Stimulated activated CD8-positive, alpha-beta memory T cell treated with anti-CD3 and anti-CD28 coated beads, Interleukin-7, amount 100 ng/mL, for 24 hours (primary cell): ENCODE data around the gene GTPBP4.

Experiments used
- DNase-seq: peaks from one replicate; pipeline ENCODE4 v3.0.0-alpha.2; 2020; ENCODE audit warnings: low read depth

The GTPBP4 gene

DNA sequence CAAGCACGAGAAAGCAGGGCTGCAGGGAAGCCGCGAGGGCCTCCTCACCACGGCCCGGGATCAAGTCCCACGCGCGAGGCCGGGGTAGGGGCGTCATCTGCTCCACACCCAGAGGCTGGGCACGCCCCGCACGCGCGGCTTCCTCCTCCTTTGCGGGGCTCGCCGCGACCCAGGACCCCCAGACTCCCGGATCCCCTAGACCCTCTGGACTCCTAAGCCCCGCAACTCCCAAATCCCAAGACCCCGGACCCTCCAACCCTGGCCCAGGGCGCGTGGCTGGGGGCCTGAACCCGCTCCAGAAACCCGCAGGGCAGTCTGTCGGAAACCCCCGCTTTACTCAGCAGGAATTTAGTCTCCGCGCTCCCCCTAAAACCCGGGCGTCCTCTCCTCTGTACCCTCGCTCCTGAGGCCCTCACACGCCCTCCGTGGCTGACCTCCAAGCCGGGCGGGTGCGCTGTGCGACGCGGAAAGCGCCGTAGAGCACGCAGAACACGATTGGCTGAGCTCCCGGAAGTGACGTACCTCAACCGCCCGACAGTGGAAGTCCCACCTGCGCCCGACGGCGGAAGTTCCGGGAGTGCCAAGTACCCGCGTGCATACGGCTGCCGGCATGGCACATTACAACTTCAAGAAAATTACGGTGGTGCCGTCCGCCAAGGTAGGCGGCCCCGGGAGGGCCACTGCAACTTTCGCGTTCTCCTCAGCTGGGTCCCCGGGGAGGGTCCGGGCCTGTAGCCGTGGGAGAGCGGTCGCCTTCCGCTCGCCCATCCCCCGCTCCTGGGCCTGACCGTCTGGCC lies at the start of gene GTPBP4:
TSS of gene GTPBP4 (plus strand) at position 565 of the 797 bp plus-strand sequence. CDS start at position 611, 46 bp downstream.
- peak; percentile 95 for DNase-seq

DNA sequence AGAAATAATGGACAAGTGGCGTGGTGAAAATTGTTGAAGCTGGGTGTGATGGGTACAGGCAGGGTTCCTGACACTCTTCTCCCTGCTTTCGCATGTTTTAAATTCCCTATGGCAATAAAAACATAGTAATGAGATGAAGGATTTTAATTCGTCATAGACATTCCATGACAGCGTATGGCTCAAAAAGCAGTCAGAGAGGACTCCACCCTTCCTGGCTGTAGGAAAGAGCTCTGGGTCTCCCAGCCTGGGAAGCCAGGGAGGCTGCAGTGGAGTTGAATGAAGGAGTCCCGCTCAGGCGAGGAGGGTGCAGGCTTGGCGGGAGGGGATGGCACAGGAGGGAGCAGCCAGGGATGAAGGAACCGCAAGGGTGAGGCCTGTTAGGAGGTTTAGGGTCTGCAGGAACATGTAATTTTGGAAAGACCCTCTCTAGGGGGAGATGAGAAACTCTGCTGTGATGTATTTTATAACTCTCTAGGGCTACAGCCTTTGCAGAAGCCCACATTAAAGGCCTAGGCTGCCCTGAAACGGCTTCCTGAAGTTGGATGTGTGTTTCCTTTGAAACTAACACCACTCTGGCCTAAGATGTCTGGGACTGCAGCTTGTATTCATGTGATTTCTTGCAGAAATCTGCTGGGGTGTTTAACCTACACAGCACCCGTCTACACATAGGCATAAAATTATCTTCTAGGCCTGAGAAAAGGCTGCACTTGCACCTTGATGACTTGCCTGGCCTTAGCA lies 49.1 kb upstream of the GTPBP4 start:
- no peak for DNase-seq

DNA sequence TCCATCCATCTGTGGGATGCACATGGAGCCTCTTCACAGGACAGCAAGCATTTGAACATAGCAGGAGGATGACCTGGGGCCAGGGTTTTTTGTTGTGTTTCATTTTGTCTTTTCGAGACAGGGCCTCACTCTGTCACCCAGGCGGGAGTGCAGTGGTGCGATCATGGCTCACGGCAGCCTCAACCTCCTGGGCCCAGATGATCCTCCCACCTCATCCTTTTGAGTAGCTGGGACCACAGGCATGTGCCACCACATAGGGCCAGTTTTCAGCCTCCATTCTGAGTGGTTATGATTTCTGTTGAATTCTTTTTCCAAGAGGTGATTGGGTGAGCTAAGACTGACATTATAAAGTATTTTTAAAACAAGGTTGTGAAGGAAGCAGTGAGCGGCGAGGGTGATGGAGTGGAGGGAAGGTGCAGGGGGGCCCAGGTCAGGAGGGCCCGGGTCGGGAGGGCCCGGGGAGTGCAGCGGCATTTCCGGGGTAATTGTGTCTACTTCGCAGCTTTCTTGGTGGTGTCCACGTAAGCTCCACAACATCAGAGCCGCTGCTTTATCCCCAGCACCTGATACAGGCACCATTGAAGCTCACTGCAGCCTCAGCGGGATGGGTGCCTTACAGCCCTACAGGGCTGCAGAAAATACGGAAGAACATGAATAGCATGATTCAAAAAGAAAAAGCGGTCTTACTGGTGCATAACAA lies 44.8 kb upstream of the GTPBP4 start:
- no peak for DNase-seq

DNA sequence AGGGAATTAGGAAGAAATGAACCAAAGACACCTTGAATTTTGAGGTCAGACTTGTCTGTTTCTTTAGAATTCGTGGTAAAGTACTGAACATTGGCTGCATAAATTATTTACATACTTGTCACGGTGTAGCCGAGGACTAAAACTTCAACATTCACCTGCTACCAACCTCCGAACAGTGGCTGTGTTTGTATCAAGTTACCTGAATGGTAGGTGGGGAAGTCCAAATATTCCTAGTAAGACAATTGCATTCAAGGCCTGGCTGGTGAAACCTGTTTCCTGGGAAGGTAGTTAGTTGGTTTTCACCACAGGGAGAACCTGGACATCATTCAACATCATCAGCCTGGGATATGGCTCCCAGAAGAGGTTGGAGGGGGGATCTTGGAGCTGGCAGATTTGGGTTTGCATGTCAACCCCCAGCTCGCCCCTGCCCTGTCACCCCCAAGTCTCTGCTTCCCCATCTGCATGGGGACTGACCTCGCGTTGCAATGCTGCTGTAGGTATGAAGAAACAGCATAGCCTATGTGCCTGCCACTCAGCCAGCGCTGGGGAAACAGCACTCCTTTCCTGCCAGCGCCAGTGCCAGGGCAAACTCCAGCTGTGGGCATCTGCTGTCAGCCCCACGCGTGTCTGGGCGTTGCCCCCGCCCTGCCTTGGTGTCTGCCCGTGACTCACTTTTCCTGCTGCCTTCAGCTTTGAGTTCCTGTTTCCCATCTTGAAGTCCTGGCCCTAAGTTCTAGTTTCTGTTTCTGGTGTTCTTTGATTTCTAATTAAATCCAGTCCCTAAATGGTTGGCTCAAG lies 44.0 kb upstream of the GTPBP4 start:
- no peak for DNase-seq

DNA sequence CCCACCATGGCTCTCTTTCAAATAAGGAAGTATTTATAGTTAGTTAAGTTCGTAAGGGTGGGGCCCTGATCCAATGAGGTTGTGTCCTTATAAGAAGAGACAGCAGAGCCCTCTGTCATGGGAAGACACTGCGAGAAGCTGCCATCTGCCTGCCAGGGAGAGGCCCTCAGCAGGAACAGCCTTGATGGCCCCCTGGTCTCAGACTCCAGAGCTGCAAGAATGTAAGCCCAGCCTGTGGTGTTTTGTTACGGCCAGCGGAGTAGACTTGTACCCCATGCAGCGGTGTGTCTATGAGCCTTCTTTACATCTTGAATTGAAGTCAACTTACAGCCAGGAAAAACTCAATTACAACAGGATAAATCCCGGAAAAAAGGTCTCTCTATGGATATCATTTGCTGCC lies 42.5 kb upstream of the GTPBP4 start:
- no peak for DNase-seq

DNA sequence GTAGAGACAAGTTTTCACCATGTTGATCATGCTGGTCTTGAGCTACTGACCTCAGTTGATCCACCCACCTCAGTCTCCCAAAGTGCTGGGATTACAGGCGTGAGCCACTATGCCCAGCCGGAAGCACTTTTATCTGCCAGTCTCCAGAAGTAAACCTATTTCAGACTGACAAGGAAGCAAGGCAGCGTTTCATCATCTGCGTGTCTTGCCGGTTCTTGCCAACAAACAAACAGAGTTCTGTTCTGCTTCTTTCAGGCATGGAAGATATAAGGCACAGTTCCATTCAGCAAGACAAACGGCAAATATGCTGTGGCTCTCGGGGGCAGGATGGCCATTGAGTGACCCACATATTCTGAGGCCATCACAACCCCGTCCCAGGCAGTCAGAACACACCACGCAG lies 41.2 kb upstream of the GTPBP4 start:
- DNase-seq: no peak

DNA sequence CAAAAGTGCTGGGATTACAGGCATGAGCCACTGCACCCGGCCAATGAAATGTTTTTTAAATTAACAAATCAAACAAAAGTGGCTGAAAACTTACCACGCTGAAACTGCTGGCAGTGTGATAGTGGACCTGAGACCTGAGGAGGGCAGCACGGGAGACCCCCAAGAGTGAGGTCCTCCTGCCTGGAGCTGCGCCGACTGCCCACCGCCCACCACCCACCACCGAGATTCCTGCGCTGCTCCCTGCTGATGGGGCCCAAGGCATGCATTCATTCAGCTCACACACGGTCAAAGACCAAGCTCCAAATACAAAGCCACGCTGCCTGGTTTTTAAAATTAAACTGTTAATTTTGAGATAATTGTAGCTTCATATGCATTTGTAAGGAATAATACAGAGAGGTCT lies 40.4 kb upstream of the GTPBP4 start:
- no peak for DNase-seq

DNA sequence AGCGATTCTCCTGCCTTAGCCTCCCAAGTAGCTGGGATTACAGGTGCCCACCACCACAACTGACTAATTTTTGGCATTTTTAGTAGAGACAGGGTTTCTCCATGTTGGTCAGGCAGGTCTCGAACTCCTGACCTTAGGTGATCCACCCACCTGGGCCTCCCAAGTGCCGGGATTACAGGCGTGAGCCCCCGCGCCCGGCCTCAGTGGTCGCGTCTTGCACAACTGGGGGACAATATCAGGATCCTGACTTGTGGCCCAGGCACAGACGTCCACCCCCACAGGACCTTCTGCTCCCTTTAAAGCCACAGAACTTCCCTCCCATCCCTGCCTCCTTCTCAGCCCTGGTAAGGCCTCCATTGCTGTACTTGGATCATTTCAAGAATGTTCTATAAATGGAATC lies 39.9 kb upstream of the GTPBP4 start:
- no peak for DNase-seq

DNA sequence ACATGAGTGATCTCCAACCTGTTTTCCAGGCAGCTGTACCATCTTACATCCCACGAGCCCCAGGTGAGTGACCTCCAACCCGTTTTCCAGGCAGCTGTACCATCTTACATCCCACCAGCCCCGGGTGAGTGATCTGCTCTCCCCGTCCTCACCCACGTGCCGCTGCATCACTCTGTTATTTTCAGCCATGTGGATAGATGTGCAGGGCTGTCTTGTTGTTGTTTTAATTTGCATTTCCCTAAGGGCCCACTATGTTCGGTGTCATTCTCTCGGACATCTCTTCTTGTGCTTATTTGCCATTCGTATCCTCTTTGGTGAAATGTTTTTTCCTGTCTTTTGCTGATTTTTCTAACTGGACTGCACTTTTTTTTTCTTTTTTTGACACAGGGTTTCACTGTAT lies 38.8 kb upstream of the GTPBP4 start:
- no peak for DNase-seq

DNA sequence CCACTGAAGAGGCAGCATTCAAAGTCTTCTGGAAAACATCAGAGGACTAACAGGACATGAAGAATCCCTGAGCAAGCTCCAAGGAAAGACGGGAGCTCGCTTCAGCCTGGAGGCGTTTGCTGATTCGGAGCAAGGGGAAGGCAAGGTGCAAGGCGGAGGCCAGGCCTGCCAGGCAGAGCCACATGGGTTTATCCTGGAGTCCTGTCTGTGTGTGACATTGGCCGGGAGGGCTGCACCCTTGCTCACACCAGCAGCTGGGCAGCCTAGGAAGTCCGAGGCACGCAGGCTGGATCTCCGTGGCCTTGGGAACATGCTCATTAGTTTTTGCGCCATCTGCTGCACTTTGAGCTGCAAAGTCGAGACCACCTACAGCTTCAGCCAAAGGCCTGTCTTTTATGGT lies 34.4 kb upstream of the GTPBP4 start:
- DNase-seq: no peak

DNA sequence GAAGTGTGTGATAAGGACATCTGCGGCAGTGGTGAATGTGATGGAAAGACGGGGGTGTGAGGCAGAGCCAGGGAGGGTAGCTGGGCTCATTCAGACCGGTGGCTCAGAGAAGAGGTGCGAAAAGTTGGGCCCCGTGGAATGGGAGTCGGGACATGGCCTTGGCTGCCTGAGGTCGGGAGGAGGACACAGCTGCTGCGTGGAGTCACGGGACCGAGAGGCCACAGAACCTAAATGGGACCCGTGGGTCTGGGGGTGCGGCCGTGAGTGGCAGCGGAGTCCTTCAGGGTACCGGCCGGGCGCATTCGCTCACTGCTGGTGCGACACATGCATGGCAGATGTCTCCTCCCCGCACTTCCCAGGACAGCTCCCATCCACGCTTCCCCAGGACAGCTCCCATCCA lies 33.8 kb upstream of the GTPBP4 start:
- no peak for DNase-seq

DNA sequence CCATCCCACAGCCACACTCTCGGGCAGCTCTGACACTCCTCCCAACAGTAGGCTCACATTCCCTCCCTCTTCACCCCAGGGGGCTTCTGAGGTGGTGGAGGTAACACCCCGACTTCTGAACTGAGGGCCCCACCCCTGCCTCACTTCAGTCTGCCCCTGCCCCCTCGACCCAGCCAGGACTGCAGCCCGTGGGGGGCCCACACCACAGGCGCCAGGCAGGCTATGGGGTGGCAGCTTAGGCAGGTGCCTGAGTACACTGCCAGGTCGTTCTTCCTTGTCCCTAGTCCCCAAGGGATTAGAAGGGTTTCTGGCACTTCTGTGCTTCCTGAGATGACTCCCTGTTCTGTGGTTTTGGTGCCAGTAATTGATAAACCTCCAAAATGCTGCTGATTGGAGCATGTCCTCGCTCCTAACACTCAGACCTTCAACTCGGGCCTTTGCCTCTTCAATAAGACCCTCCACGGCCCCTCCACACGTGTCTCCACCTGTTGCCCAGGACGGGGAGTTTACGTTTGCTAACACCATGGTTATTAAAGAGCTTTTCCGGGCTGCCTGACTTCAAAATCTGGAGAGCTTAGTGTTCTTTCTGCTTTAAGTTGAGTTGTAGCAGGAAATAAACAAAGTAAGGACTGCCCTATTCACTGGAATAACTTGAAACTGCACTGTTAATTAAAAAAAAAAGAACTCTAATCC lies 33.0 kb upstream of the GTPBP4 start:
- DNase-seq: no peak

DNA sequence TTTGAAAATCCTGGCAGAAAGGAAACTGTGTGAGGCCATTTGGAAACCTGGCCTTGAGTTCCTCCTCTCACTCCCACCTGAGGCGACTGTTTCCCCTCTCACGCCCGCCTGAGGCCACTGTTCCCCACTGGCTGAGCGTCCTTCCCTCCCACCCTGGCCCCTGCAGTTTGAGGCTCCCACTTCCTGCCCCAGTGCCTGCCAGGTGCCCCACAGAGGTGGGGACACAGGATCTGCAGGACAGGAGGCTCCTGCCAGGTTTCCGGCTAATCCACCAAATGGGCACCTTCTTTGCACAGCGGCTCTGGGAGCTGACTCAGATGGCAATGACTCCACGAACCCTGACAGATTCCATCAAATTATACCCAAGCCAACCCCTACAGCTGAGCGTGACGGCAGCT lies 32.4 kb upstream of the GTPBP4 start:
- no peak for DNase-seq

DNA sequence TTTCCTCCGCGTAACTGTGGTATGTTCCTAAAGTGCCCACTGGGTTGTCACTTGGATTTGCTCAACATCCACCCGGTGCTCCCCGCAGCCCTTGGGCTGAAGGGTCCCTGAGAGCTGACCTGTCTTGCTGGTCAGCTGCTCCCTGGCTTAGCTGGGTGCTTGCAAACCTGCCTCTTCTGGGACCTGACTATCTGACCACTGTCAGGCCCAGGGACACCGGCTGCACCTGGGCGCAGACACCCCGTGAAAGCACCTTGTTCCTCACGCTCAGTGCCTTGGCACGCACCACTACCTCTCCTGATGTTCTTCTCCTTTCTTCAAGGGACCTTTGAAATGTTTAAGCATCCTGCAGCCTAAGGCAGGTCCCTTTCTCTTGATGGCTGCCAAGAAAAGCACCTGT lies 30.1 kb upstream of the GTPBP4 start:
- no peak for DNase-seq

DNA sequence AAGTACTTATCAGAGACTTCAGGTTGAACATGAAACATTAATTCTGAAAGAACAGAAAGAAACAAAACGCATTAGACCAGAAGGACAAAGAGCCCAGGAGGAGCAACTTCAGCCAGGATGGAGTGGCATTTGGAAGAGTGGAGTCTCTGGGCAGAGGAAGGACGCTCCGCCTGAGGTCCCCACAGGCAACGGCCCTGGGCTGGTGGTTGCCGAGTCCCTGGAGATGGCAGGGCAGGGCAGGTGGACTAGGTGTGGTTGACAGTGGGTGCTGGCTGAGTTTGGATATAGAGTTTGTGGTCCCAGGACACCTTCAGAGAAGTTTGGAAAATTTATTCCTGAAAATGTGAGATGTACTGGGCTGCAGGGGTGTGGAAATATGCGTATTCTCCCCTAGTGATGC lies 29.4 kb upstream of the GTPBP4 start:
- DNase-seq: no peak

DNA sequence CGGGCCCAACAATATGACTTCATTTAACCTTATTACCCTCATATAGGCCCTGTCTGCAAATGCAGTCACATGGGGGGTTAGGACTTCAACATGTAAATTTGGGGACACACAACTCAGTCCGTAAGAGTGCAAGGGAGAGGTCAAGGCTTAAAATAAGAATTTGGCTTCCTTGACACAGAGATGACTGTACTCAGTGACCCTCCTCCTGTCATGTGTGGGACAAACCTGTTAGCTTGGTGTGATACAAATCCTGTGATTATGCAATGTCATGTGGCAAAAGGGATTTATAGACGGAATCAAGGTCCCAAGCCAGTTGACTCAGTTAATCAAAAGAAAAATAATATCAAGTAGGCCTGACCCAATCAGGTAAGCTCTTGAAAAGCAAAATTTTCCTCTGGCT lies 25.9 kb upstream of the GTPBP4 start:
- no peak for DNase-seq

DNA sequence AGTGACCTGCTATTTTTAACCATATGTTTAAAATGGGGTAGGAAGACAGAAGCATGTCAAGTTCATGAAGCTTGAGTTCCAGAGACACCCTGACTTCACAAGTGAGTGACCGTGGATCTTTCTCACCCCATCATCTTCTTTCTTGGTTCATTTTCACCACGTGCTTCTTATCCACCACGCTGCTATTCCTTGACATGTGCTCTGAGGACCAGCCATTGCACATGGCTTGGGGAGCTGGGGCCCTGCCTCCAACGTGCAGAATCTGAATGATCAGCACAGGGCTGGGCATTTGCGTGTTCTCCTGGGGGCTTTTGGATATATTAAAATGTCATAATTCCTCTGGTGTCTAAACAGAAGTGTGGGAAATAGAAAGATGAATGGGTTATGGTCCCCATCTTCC lies 25.0 kb upstream of the GTPBP4 start:
- no peak for DNase-seq

DNA sequence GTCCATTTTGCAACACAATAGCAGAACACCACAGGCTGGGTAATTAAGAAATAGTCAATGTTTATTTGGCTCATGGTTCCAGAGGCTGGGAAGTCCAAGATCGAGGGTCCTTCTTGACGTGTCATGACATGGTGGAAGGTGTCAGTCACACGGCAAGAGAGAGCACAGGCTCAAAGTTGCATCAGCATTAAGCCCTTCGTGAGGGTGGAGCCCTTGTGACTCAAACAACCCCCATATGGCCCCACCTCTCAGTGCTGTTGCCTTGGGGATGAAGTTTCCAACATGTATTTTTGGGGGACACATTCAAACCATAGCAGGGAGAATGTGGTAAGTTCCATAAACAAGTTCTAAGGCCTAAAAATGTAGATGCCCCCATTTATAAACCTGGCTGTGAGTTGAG lies 24.6 kb upstream of the GTPBP4 start:
- DNase-seq: no peak

DNA sequence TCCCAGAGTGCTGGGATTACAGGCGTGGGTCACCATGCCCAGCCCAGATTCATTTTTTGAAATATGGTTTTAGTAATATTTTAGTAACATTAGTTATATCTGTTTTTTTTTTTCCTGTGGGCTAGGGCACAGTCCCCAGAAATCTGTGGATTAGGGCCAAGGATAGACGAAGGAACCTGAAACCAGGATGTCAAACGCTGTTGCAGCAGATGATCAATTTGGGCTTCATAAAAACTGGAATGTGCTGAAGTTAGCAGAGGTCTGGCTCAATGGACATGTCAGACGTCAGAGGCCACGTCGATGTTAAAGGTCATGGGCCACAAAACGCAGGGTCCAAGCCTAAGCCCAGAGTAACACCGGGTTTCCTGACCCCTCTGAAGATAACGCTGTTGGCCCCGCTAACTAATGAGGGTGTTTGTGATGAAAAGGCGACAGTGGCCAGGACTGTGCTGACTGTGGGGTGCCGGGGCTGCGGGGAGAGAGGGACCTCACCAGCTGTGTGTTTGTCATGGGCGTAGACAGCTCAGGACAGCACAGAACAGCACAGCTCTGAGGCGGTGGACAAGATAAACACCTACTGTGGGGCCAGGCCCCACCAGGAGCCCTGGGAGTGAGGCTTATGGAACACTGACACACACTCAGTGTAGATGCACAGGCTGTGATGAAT lies 23.8 kb upstream of the GTPBP4 start:
- DNase-seq: no peak

DNA sequence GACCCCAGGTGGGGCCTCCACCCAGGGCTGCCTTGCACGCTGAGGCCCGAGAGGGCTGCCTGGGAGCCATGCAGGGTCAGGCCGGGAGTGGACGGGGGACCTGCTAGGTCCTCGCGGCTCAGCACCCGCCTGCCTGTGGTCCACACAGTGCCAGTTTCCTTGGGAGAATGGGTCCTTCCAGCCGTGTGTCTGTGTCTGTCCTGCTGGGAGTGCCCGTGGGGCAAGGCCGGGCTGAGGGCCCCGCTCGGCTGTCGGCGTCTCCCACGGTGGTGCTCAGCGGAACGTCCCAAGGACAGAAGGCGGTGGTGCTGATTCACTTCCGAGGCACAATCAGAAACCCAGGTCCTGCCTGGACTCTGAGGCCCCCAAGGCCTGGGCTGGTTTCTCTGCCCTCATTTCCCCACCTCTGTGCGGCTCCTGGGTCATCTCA lies 23.2 kb upstream of the GTPBP4 start:
- DNase-seq: no peak
